D341Med (cell line): Measurements from ENCODE around the gene SLC24A3.

Source experiments
- DNase-seq: peaks from one replicate; pipeline ENCODE4 v3.0.0; 2012; ENCODE audit warnings: low spot score

SLC24A3 gene

DNA sequence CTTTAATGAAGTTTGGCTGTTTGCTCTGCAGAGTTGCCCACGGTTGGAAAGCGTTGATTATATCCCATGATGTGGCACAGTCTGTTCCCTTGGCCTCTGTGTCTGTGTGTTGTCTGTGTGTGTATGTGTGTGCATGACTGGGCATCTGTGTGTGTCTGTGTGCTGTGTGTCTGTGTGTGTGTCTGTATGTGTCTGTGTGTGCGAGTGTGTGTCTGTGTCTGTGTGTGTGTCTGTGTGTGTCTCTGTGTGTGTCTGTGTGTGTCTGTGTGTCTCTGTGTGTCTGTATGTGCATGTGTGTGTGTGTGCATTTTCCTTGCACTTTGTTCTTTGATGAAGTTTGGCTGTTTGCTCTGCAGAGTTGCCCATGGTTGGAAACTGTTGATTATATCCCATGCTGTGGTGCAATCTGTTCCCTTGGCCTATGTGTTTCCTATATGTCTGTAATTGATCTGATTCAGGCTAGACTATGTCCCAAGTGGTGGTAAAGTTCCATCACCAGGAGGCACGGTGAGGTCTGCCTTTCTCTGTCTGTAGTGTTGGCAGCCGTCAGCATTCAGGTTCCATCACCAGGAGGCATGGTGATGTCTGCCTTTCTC is 467.6 kb downstream of the SLC24A3 start:
- DNase-seq, result no peak

DNA sequence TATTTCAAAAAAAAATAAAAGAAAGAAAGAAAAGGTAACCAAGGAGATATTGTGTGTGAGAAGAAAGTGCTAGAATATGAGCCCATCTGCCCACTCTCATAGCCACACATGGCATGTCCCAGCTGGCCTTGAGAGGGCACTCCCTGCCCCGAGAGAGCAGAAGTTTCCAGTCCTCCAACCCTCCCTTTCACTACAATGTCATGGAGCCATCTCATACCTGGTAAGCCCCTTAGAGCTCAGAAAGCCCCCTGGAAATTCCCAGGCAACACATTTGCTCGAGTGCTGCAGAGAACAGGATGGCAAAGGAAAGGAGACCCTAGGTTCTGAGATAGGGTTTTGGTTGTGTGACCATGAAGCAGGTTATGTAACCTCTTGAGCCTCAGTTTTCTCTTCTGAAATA is 469.8 kb downstream of the SLC24A3 start:
- DNase-seq, result no peak

DNA sequence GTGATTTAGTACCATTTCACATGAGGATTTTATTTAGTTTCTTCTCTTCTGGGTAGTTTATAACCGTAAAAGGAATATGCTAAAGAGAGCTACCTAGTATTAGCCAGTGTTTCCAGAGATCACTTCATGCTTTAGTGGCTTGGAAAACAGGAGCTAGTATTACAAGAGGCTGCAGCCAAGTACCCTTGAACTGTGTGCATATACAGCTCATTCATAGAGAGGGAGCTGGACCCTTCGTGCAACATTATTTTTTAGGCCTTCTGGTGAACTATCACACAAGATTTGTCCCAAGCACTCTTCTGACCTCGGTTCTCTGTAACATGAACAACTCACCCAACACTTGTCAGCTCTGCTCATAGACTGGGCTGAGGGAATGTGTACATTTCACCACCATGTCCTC is 470.7 kb downstream of the SLC24A3 start:
- DNase-seq, result no peak

DNA sequence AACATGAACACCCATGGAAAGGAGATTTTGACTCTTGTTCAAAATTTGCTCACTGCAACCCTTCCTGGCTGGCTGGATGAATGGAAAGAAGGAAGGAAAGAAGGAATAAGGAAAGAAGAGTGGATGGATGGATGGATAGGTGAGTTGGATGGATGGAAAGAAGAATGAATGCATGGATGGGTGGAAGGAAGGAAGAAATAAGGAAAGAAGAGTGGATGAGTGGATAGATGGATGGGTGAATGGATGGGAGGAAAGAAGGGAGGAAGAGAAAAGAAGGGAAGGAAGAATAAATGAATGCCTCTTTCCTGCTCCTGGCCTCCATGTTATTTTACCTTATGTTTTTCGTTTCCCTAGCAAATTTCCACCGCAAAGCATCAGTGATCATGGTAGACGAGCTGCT is 471.4 kb downstream of the SLC24A3 start:
- DNase-seq, result no peak

DNA sequence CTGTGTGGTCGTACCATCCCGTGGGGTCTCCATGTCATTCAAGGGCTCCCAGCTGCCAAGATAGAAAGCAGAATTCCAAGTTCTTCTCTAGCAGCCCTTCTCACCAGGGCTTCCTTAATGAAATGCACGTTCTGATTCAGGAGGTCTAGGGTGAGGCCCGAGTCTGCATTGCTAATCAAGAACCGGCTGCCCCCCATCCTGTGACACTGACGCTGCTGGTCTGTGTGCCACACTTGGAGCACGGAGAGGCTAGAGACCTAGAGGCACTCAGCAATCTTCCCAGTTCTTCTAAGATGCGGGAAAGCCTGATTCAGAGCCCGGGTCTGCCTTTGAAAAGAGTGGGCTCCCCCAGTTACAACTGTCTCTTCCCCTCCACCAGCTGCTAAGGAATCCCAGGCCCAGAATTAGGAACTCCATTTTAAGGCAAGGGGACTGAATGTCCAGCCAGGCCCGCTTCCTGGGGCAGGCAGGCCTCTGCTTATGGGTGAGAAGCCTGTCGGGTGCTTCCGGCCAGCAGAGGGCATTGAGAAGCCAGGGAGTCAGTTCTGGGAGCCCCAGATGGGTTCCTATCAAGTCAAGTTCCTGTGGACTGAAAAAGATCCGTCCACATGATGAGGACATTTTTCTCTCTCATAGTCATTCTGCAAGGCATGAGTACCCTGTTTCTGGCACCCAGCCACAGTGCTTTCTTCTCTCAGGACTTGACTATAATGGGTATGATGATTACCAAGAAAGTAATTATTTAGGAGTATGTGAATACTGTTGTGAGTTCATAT is 475.8 kb downstream of the SLC24A3 start:
- peak; percentile 61 for DNase-seq

DNA sequence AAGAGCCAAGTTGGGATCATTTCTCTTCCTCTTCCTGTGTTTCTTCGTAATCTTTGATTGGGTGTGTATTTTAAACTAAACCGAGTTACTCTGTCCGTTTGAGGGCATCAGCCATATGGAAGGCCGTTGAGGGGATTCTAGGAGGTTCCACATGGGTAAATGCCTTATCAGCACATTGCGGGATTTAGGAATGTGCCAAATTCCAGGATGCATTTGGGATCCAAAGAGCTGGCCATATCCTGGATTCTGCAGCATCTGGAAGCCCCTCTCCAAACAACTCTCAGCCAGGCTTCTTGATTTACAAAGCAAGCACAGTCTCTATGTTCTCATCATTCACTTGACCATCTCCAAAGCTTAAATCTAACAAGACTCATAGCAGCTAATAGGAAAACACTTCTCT is 478.0 kb downstream of the SLC24A3 start:
- no peak for DNase-seq

DNA sequence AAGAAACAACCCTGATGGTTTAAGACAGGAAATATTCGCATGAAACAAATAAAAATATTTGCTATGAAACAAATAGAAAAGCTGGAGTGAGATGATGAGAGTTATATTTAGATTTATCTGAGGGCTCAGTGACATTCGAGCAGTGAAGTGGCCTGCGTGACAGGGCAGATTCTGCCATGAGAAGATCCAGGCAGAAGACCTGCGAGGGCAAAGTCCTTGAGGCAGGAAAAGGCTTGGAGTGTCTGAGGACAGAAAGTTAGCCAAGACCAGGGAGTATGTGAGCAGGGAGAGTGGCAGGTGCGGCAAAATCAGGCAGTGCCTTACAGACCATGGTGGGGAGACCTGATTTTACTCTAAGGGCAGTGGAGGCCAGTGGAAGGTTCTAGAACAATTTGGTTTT is 478.7 kb downstream of the SLC24A3 start:
- no peak for DNase-seq

DNA sequence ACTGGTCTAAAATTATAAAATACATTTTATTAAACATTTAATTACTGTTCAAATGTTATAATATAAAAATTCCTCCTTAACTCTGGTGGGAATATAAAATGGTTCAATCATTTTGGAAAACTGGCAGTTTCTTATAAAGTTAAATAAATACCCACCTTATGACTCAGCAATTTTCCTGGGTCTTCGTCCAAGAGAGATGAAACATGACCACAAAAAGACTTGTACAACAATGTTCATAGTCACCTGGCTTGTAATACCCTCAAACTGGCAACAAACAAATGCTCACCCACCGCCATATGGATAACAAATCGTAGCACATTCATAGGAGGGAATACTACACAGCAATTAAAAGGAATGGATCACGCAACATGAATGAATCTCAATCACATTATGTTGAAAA is 479.7 kb downstream of the SLC24A3 start:
- DNase-seq, result no peak

DNA sequence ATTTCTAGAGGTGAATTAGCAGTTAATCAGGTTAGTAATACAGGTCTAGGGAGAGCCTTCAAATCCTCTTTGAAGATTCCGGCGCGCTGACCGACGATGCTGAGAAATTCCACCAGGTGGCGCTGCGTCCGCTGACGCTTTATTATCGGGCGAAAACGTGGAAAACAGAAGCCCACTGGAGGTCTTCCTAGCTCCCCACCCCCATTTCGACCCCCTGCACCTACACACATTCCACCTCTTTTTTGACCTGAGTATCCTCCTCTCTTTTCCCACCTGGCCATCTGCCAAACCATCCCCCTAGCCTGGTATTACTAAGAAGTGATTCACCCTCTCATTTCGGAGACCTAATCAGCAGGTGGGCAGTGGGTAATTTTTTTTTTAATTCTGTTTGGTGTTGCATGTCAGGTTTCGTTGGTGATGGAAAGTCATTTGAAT is 480.3 kb downstream of the SLC24A3 start:
- peak; percentile 77 for DNase-seq

DNA sequence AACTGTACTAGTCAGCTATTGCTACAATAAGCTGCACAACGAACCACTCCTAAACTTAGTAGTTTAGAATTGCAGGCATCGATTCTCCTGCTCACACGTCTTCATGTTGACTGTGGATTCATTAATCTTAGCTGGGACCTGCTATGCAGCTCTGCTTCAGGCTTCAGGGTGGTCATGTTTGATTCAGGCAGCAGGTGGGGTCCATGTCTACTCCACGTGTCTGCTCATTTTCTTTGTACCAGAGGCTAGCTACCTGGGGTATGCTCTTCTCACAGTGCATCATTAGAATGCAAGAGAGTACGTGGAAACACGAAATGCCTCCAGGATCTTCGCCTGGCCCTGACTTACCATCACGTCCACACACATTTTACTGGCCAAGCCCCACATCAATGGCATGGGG is 481.1 kb downstream of the SLC24A3 start:
- DNase-seq, result no peak

DNA sequence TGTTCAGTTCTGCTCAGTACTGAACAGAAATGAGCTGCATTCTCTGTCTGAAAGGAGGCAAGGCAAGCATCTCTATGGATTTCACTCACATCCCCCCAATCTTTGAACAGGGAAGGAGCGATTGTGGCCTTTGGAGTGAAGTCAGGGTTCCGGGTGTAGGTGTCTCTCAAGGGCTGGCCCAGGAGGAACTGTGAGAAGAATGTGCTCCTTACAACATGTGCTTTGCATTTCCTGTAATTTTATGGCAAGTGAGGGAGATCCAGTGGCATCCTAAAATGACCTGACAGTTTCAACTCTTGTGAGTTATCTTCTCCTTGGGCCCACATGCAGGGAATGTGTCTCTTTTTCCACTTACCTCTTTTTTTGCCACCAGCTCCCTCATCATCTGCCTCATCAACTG is 482.6 kb downstream of the SLC24A3 start:
- no peak for DNase-seq

DNA sequence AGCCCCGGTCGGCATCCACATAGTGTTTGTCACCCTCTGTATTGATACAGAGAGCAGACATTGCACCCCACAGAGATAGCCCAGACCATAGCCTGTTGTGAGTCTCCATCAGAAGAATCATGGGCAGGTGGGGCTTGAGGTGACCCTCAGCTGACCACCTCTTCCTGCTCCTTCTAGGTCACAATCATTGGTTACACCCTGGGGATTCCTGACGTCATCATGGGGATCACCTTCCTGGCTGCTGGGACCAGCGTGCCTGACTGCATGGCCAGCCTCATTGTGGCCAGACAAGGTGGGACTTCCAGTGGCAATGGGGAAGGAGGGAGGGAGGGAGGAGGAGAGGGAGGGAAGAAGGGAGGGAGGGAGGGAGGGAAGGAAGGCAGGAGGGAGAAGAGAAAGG is 484.2 kb downstream of the SLC24A3 start:
- no peak for DNase-seq

DNA sequence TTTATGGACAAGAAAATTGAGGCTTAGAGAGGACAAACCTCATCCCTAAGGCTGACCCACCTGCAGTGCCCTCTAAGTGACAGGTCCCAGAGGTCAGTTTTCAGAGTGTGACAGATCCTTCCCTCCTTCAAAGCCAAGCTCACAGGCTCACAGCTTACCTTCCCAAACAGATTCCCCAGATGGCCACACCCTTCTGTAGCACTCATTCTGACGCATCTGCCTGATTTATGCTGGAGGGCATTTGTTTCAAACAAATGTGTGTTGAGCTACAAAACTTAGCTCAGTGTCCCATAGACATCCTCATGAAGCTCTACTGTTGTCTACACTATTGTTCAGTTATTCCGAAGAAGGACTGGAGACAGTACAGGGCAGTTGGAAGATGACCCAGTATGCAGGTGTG is 485.0 kb downstream of the SLC24A3 start:
- no peak for DNase-seq

DNA sequence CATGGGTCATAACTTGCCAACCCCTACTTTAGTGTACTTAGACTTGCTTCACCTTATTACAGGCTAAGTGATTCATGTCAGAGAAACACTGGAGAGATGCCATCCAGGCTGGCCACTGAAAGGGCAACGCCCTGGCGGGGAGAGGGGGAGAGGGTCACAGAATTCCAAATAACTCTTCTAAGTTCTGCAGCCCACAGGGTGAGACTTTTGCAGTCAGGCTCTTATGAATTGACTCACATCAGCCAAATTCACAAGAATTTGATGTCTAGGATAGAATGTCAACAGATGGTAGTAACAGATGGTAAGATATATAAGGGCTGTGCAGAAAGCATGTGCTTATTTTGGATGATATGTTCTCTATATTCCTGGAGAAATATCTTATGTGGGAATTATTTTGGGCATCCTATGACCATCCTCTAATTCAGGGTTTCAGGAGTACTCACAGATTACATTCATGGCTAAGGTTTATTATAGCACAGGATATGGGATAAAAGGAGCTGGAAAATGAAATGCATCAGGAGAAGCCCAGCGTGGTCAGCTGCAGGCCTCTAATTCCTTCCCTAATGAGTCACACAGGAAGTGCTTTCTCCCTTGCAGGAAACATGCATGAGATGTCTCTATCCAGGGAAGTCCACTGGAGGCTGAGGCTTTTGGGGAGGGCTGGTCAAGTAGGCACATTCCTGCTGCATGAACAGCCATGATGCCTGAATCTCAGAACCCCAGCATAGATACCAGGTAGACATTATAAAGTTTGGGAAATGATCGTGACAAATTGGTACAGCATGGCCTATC is 486.9 kb downstream of the SLC24A3 start:
- DNase-seq, result no peak

DNA sequence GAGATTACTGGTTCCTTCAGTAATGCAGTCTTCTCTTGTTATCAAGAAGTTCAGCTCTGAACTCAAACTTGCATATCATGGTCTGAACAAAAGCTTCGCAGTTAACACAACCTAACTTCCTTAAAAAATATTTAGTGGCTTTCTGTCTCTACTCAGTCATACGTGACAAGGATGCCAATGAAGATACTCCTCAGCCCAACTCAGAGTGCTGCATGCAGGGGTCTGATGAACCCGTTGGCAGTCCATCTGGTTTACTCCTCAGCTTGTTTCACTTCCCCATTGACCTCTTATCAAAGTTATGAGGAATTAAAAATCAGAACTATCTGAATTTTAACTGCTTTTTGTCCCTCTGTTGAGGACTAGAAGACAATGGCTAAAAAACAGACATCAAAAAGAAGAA is 489.0 kb downstream of the SLC24A3 start:
- no peak for DNase-seq

DNA sequence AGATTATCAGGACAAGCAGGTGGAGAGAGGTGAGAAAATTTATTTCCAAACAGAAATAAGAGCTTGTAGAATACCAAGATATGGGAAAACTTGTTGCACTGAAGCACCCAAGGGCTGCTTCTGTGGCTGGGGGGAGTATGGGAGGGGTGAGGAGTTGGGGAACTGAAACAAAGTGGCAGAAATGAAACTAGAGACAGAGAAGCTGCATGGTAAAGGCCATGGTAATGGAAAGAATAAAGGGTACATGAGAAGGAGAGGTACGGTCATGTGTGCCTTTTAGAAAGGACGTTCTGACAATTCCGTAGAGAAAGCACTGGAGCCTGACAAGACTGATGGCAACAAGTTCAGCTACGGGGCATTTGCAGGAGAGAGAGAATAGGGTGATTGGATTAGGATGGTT is 494.0 kb downstream of the SLC24A3 start:
- no peak for DNase-seq

DNA sequence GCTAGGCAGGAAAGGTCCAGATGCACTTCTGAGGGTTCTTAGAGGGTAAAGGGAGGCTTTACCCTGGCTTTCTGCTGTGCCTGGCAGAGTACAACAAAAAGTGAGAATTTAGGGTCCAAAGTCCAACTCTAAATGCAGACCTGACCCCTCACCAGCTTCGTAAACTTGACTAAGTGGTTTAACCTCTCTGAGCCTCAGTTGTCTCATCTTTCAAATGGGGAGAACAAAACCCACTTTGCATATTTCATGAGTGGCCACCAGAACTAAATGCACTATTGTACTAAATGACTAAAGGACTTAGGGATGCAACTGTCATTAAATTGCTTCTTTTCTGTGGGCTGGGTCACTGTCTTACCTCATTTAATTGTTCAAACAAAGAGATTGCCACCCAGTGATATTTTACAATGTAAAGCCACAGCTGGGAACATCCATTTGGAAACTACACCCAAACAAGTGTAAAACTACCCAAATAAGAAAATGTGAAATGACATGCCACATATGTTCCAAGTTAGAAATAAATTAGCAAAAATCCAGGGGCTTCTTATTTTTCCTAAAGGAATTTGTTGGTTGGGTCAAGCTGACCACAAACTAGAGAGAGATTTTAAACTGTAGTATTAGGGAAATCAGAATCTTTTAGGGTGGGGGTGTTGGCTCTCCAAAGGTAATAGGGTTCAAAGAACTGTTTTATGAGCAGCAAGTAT is 497.3 kb downstream of the SLC24A3 start:
- no peak for DNase-seq

DNA sequence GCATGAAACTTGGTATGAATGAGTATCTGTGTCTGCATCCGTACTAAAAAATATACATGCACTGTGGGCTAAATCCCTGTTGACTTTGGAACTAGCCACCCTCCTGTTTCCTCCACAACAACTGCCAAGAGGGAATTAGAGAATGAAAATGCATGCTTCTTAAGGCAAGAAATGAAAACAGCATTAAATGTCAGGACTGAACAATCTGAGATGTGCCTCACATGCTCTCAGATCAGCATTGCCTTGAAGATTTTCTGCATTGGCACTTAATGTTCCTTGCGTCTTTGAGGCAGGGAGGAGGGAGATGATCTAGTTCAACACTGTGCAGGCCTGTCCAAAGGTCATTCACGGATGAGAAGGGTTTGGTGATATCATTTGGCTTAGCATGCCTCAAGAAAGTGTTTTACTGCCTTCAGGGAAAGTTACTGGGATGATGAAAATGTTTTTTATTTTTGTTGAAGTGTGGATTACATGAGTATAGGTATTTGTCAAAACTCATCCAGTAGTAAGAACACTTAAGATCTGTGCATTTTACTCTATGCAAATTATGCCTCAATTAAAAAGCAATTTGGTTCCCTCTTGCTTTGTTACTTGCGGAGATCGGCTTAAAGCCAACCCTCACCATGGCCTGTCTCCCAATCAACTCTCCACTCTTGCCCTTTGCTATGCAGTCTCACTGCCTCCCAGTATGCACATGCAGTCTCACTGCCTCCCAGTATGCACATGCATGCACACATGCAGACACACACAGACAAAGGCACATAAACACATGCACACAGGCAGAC is 498.1 kb downstream of the SLC24A3 start:
- DNase-seq, result no peak

DNA sequence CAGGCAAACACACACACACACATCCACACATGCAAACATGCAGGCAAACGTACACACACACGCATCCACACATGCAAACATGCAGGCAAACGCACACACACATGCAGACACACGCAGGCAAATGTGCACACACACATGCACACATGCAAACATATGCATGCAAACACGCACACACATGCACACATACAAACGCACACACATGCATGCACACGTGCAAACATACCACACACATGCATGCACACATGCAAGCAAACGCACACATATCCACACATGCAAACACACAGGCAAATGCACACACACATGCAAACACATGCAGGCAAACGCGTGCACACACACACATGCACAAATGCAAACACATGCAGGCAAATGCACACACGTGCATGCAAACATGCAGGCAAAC is 498.7 kb downstream of the SLC24A3 start:
- DNase-seq, result no peak

DNA sequence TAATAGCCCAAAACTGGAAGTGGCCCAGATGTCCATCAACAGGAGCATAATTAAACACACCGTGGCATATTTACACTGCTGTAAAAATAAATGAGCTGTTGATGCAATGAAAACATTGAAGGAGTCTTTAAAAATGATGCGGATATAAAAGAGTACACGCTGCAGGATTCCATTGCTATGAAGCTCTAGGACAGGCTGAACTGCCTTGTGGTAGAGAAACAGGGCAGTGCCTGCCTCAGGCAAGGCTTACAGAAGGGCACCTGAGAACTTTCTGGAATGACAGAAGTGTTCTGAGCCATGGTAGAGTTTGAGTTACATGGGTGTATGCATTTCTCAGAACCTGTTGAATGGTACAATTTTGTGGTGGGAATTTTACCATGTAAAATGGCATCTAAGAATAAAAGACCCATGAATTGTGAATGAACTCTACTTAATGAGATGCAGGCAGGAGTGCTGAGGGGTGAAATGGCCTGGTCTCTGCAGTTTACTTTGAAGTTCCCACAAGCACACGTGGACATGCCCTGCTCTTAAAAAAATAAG is 500.3 kb downstream of the SLC24A3 start:
- no peak for DNase-seq

DNA sequence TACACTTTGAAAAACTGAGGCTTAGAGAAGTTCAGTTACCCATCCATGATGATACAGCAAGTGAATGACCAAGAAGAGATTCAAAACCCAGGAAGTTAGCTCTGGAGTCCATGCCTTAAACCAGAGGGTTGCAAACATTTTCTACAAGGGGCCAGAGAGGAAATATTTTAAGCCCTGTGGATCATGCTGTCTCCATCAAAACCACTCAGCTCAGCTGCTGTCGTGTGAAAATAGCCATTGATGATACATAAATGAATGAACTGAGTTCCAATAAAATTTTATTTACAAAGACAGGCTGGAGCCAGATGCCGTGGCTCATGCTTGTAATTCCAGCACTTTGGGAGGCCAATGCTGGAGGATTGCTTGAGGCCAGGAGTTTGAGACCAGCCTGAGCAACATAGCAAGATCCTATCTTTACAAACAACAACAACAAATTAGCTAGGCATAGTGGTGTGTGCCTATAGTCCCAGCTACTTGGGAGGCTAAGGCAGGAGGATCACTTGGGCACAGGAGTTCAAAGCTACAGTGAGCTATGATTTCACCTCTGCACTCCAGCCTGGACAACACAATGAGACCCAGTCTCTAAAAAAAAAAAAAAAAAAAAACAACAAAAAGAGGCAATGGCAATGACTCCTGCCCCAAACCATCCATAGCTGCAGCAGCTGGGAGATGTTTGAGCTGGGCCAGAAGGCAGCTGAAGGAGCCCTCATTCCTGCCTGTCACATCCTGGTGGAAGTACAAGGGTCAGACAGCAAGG is 501.6 kb downstream of the SLC24A3 start:
- no peak for DNase-seq
